NCI-H1694 (cell line): ENCODE data around the gene TMEM179.

Source experiments
- DNase-seq: peaks from one replicate; lab custom pipeline; 2025; lab: John Stamatoyannopoulos, UW

Gene TMEM179

DNA sequence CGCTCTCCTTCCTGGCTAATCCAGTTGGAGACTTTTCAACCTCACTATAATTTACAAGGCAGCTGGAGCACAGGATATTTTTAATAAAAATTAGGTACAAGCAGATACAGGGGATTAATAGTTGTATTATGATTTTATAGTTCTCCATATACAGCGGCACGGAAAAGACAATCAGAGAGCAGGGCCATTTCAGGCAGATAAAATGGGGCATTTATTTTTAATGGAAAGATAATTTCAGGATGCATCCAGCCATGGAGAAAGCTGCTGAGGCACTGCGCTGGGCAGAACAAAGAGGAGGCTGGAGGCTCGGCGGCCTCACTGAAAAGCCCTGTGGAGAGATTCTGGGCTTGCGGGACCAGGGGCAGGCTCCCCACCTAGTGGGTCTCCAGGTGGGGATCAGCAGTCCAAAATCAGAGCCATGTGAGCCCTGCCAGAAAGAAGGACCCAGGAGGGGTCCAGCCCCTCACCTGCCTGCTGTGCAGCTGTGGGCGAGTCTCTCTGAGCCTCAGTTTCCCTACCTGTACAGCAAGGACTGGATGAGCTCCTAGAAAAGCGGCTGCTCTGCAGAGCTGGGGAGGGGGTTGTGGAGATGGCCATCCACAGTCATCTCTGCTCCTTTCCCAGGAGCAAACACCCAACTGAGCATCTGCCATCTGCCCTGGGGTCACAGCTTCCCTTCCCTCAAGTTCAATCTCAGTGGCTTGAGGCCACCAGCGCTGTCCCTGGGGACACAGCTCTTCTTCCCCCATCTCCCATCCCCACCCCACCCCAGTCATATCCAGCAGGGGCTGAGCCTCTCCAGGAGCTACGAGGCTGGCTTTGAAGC lies 48.9 kb downstream of the TMEM179 start:
- DNase-seq = no peak

GRCh38 chr14:104554608-104555429 lies 49.8 kb downstream of the TMEM179 start:
- DNase-seq = peak; percentile 74

DNA sequence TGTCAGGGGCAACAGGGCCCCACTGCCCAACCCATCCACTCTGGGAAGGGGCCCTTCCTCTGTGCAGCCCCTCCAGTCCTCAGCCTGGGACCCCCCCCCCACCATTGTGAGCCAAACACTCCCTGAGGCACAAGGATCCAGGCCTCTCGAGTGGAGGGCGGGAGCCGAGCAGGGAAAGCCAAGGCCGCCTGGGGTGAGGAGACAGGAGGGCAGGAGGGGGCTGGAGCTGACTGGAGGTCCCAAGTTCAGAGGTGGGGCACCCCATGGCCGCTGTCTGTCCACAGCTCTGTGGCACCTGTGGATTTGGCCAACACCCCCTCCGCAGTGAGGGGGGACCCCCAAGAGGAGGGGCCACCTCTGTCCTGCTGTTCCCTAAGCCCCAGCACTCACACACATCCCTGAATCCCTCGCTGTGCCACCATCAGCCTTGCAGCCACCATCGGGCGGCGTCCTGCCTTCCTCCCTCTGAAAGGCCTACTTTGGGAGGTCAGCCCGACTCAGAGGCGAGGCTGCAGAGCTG lies 50.4 kb downstream of the TMEM179 start:
- no peak for DNase-seq

GRCh38 chr14:104553166-104554087 lies 51.1 kb downstream of the TMEM179 start:
- DNase-seq = no peak

GRCh38 chr14:104552738-104553125 lies 51.8 kb downstream of the TMEM179 start:
- no peak for DNase-seq

DNA sequence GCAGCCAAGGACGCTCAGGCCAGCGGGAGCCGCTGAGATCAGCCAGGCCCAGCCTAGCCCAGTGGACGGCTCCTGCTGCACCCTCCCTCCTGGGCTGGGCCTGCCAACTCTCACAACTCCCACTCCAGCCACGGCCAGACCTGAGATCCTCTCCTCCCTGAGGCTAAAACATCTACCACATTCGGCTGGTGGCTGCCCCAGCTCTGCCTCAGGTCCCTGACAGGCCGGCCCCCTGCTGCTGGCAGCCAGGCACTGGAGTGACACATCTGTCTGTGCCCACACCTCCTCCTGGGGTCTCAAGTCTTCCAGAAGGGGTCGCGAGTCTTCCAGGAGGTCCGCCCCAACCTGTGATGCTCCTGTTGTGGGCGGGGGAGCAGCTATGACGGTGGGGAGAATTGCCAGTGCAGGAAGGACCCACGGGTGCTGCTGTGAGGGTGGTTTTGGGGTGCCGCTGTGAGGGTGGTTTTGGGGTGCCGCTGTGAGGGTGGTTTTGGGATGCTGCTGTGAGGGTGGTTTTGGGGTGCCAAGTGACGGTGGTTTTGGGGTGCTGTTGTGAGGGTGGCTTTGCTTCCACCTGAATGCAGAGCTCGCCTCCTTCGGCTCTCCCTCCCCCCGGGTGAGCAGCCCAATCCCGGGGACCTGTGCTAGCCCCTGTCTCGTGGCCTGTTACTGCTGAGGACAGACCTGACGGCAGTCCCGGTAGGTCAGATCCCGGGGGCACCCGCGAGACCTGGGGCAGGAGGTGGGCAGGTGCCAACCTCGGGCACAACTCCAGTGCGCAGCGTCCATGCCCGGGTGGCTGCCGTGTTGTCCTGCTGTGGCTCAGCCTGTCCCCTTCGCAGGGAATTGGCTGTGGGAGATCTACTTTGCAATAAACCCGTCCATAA lies 52.5 kb downstream of the TMEM179 start:
- no peak for DNase-seq

- DNase-seq = peak; percentile 34
These were observed 53.5 kb downstream of the TMEM179 start for GRCh38 chr14:104550861-104551728.

GRCh38 chr14:104550340-104550860 lies 54.2 kb downstream of the TMEM179 start:
- no peak for DNase-seq

GRCh38 chr14:104549536-104550339 lies 54.8 kb downstream of the TMEM179 start:
- DNase-seq = no peak

DNA sequence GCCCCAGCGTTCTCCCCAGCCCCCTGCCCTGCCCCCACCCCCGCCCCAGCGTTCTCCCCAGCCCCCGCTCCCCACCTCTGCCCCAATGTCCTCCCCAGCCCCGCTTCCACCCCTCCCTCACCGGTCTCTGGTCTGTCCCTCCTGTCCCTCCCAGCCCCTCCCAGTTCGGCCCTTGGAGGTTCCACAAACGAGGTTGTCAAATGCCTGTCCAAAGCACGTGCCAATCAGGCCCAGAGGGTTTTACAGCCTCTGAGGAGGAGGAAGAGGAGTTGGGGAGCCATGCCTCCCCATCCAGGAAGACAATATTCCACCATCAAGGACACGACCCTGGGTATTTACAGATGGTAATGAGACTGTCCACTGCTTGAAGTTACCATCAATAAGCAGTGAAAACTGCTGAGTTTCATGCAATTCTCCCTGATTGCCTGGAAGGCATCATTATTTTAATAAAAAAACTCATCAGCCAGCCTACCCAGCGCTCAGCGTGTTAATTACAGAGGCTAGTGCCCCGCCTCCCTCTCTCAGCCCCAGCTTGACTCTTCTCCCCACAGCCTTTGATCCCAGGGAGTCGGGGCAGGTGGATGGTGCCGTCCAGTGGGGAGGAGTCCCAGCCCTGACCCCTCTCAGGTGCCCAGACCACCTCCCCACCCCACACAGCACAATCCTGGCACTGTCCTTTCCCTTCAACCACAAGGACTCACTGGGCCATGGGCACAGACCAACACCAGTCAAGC lies 55.6 kb downstream of the TMEM179 start:
- no peak for DNase-seq

GRCh38 chr14:104547998-104548700 lies 56.4 kb downstream of the TMEM179 start:
- no peak for DNase-seq

DNA sequence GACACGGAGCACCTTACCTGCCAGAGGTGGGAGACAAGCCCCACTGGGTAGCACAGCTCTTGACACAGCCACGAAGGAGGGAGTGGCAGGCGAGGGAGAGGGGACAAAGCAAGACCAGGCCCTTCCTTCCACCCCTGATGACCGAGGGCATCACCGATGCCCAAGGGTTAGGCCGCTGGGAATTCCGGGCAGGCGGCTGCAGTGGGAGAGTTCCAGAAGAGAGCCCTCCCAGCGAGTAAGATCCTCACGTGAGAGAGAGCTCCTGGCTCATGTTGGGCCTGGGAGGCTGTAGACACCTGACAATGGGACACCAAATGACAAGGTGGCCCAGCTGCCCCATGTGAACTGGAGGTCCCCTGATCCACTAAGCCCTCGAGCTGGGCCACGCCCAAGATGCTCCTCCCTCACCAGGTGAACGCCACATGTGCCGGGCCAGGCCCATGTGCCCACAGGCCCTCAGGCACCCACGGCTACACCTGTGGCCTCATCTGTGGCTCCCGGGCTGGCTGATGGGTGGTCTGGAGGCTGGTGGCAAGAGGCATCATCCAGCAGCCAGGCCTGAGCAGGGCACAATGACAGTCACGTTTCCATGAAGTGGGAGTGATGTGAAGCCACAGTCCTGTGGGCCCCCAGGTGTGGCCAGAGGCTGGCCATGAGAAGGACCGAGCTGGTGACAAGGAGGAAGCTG lies 57.1 kb downstream of the TMEM179 start:
- DNase-seq = no peak

DNA sequence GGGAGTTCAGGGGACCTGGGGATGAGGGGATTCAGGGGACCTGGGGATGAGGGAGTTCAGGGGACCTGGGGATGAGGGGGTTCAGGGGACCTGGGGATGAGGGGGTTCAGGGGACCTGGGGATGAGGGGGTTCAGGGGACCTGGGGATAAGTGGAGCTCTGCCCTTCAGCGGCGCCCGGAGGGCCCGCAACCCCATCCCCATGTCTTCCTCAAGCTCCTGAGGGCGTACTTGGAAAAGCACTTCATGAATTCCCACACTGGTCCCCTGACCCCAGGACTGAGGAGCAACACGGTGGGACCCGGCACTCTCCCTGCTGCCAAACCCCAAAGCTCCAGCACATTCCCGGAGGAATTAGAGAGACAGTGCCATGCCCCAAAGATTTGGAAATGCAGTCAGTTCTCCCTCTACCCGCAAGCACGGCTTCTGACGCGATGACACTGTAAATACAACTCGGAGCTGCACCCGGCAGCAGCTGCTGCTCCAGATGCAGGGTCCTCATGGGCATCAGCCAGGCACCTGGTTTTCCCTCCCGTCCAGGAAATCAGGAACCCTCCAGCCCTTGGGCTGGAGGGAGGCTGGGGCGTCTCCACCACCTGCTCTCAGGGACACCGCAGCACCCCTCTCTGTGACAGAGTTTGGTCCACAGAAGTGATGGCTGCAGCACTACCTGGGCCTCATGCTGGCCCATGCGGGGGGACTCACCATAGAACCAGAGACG lies 57.8 kb downstream of the TMEM179 start:
- DNase-seq = peak; percentile 84

GRCh38 chr14:104545942-104546501 lies 58.5 kb downstream of the TMEM179 start:
- peak; percentile 92 for DNase-seq

- peak; percentile 99 for DNase-seq
These were observed 59.2 kb downstream of the TMEM179 start for GRCh38 chr14:104545151-104545941.
